Left renal pelvis (tissue), 4 donors: ENCODE data around the gene OPCML. TPM values are rescaled to one million over a fixed set of nuclear protein-coding genes. Genes with fewer than 3 reads are reported as not detected.

Source experiments
- DNase-seq, 4 donors: peaks; one replicate each; pipeline ENCODE4 v3.0.0-alpha.2; 2013; ENCODE audit warnings: low read depth in 4 of 4, low spot score in 3 of 4
- polyA plus RNA-seq, 4 donors: library from polyadenylated mRNA; unstranded; fragments of 120-200 nt; gene quantifications; one replicate each; pipeline ENCODE4 v1.2.1, GENCODE V29; 2013; ENCODE audit not compliant: insufficient read length in 4 of 4

OPCML gene
- polyA plus RNA-seq, 4 donors, result 10.1 to 16.1 (median 12.5) TPM

- DNase-seq, result no peak
Measured at GRCh38 chr11:133366147-133366546, 166.2 kb downstream of the OPCML start.

GRCh38 chr11:133362916-133363315 is 169.4 kb downstream of the OPCML start:
- no peak for DNase-seq

- no peak for DNase-seq
Measured at GRCh38 chr11:133362156-133362555, 170.1 kb downstream of the OPCML start.

- no peak for DNase-seq
Measured at GRCh38 chr11:133361689-133361994, 170.7 kb downstream of the OPCML start.

- no peak for DNase-seq
Measured at GRCh38 chr11:133360860-133361688, 171.2 kb downstream of the OPCML start.

- DNase-seq, result no peak
Measured at GRCh38 chr11:133355095-133355494, 177.2 kb downstream of the OPCML start.

- no peak for DNase-seq
Measured at GRCh38 chr11:133354069-133354468, 178.2 kb downstream of the OPCML start.

- no peak for DNase-seq
Measured at GRCh38 chr11:133350045-133350444, 182.3 kb downstream of the OPCML start.

GRCh38 chr11:133347988-133348387 is 184.3 kb downstream of the OPCML start:
- no peak for DNase-seq

GRCh38 chr11:133346137-133346536 is 186.2 kb downstream of the OPCML start:
- no peak for DNase-seq

GRCh38 chr11:133343951-133344350 is 188.3 kb downstream of the OPCML start:
- DNase-seq, result no peak

GRCh38 chr11:133339495-133340140 is 192.7 kb downstream of the OPCML start:
- DNase-seq, result no peak

- DNase-seq, result no peak
Measured at GRCh38 chr11:133338588-133338987, 193.7 kb downstream of the OPCML start.

- no peak for DNase-seq
Measured at GRCh38 chr11:133337951-133338418, 194.3 kb downstream of the OPCML start.

GRCh38 chr11:133337193-133337592 is 195.1 kb downstream of the OPCML start:
- DNase-seq, result no peak

GRCh38 chr11:133331031-133331430 is 201.3 kb downstream of the OPCML start:
- DNase-seq, result no peak

GRCh38 chr11:133326849-133327248 is 205.5 kb downstream of the OPCML start:
- DNase-seq, result no peak

- no peak for DNase-seq
Measured at GRCh38 chr11:133326332-133326731, 206.0 kb downstream of the OPCML start.

GRCh38 chr11:133325711-133326110 is 206.6 kb downstream of the OPCML start:
- DNase-seq, result no peak

GRCh38 chr11:133323354-133323753 is 208.9 kb downstream of the OPCML start:
- no peak for DNase-seq

GRCh38 chr11:133318221-133318620 is 214.1 kb downstream of the OPCML start:
- DNase-seq, result no peak

GRCh38 chr11:133311230-133311629 is 221.1 kb downstream of the OPCML start:
- DNase-seq, result no peak
